PC-3 (cell line): ENCODE results near the gene PRSS12. TPM values are rescaled to one million over a fixed set of nuclear protein-coding genes. Genes with fewer than 3 reads are reported as not detected.
"Not testable (repeated sequence)": the region's sequence is repeated elsewhere in the genome, so short reads cannot be mapped to it uniquely, and the experiment has no call there.

ENCODE experiments used
- ATAC-seq: fragments of 200-7000 bp; cut with Tn5 transposase; 2 replicates; pipeline ENCODE4 v1.9.1; 2020; ENCODE audit warnings: mild to moderate bottlenecking, moderate library complexity
- BruUV-seq: library from RNA; stranded (reverse); fragments of 400-500 nt; replicated peaks from 2 replicates; lab custom pipeline; 2021; lab: Mats Ljungman, UMichigan
- CTCF ChIA-PET: fragments of 300-600 bp; sonication (Branson Sonifier 250); formaldehyde crosslinking; loops from one replicate; lab custom pipeline; 2022; ENCODE audit warnings: antibody characterized with exemption; lab: Charles Lee
- POLR2A ChIA-PET: fragments of 300-600 bp; sonication (Branson Sonifier 250); formaldehyde crosslinking; loops from one replicate; lab custom pipeline; 2022; ENCODE audit warnings: antibody characterized with exemption; ENCODE audit not compliant: unreplicated experiment; lab: Charles Lee
- DNase-seq: peaks from one replicate; pipeline ENCODE4 v3.0.0-alpha.2; 2015
- H2AFZ ChIP-seq: fragments of 300-600 bp; sonication (generic); 2 replicates; pipeline ENCODE4 v1.6.0; 2016; ENCODE audit warnings: antibody characterized with exemption, low read length
- H3F3A ChIP-seq: fragments of 300-600 bp; sonication (generic); one replicate; pipeline ENCODE4 v1.6.0; 2017; ENCODE audit warnings: antibody characterized with exemption, low read length, control low read depth, mild to moderate bottlenecking; ENCODE audit not compliant: unreplicated experiment
- H3K27ac ChIP-seq: fragments of 300-600 bp; sonication (generic); 2 replicates; pipeline ENCODE4 v1.5.1; 2016; ENCODE audit warnings: mild to moderate bottlenecking, low read length
- H3K27me3 ChIP-seq: fragments of 300-600 bp; sonication (generic); 2 replicates; pipeline ENCODE4 v1.6.1; 2016; ENCODE audit warnings: low read length, mixed read lengths
- H3K36me3 ChIP-seq: fragments of 300-600 bp; sonication (generic); 2 replicates; pipeline ENCODE4 v1.6.1; 2016; ENCODE audit warnings: low read depth, mixed run types, low read length, mixed read lengths
- H3K4me1 ChIP-seq: fragments of 300-600 bp; sonication (generic); 2 replicates; pipeline ENCODE4 v1.5.1; 2016; ENCODE audit warnings: low read length; ENCODE audit not compliant: insufficient read depth
- H3K4me2 ChIP-seq: fragments of 300-600 bp; sonication (generic); 2 replicates; pipeline ENCODE4 v1.6.0; 2016; ENCODE audit warnings: low read length
- H3K4me3 ChIP-seq: fragments of 300-600 bp; sonication (generic); 2 replicates; pipeline ENCODE4 v1.5.1; 2016; ENCODE audit warnings: mild to moderate bottlenecking, low read length, mixed read lengths
- H3K79me2 ChIP-seq: fragments of 300-600 bp; sonication (generic); 2 replicates; pipeline ENCODE4 v1.6.1; 2017; ENCODE audit warnings: low read length, mixed read lengths
- H3K9ac ChIP-seq: fragments of 300-600 bp; sonication (generic); 2 replicates; pipeline ENCODE4 v1.6.0; 2016; ENCODE audit warnings: mild to moderate bottlenecking, low read length
- H3K9me2 ChIP-seq: fragments of 300-600 bp; sonication (generic); replicated peaks from 2 replicates; pipeline ENCODE4 v1.6.1; 2016; ENCODE audit warnings: mixed run types, low read length, mixed read lengths
- H3K9me3 ChIP-seq: fragments of 300-600 bp; sonication (generic); 2 replicates; pipeline ENCODE4 v1.6.1; 2016; ENCODE audit warnings: low read length, mixed read lengths
- H4K20me1 ChIP-seq: fragments of 300-600 bp; sonication (generic); 2 replicates; pipeline ENCODE4 v1.6.1; 2016; ENCODE audit warnings: low read length, mixed read lengths
- CTCF ChIP-seq: fragments of 300-600 bp; sonication (generic); conservative IDR thresholded peaks from 2 replicates; pipeline ENCODE4 v1.5.1; 2017; ENCODE audit warnings: antibody characterized with exemption, low read depth, mild to moderate bottlenecking, low read length
- EZH2 ChIP-seq: fragments of 300-600 bp; sonication (generic); IDR thresholded peaks from one replicate; pipeline ENCODE4 v1.6.1; 2017; ENCODE audit warnings: antibody characterized with exemption, mild to moderate bottlenecking, low read length; ENCODE audit not compliant: unreplicated experiment
- EZH2phosphoT487 ChIP-seq: fragments of 300-600 bp; sonication (generic); IDR thresholded peaks from 2 replicates; pipeline ENCODE4 v1.6.1; 2018; ENCODE audit warnings: mild to moderate bottlenecking, antibody characterized with exemption, low read length, borderline replicate concordance
- intact Hi-C: fragments of 100-400 bp; cut with micrococcal nuclease; formaldehyde crosslinking; loops from 2 replicates; pipeline ENCODE4 v1.9.0; 2023
- total RNA-seq: library from RNA; depleted of rRNA; stranded (reverse); fragments of >200 nt; gene quantifications from 2 replicates; pipeline ENCODE4 v1.2.3, GENCODE V29; 2014

The PRSS12 gene
- total RNA-seq, 1 experiment from 2014 or later = 1.5 TPM

GRCh38 chr4:118395057-118395644, 42.3 kb upstream of the PRSS12 start:
- no peak for DNase-seq
- intact Hi-C loops = no loop called here
- no peak for TF ChIP-seq EZH2
- no peak for TF ChIP-seq CTCF
- no peak for TF ChIP-seq EZH2phosphoT487
- Histone ChIP-seq H3K9ac (no peak overlapping the region), H3K4me3 (no peak overlapping the region), H3K9me2 (no peaks in the 10 kb centered on the region), H3F3A (no peaks in the 10 kb centered on the region), H2AFZ (no peak overlapping the region), H4K20me1 (no peaks in the 10 kb centered on the region), H3K36me3 (no peaks in the 10 kb centered on the region), H3K27ac (no peak overlapping the region), H3K9me3 (no peaks in the 10 kb centered on the region), H3K79me2 (no peaks in the 10 kb centered on the region), H3K27me3 (no peaks in the 10 kb centered on the region; the same call in 1 of the 2 replicates), H3K4me2 (no peak overlapping the region), H3K4me1 (no peaks in the 10 kb centered on the region)
- ChIA-PET CTCF (no interaction called here), POLR2A (no interaction called here)
- no peak for ATAC-seq
- no TSS peak for BruUV-seq

- H3K4me1 ChIP-seq, H3K36me3 ChIP-seq, H2AFZ ChIP-seq, H3K4me2 ChIP-seq, CTCF ChIA-PET, H3K9me3 ChIP-seq, H3F3A ChIP-seq, intact Hi-C loops, H3K27ac ChIP-seq, BruUV-seq, H3K79me2 ChIP-seq, ATAC-seq, DNase-seq, H4K20me1 ChIP-seq, H3K9ac ChIP-seq, H3K27me3 ChIP-seq, POLR2A ChIA-PET, H3K4me3 ChIP-seq, H3K9me2 ChIP-seq: not testable (repeated sequence)
These were observed 39.7 kb upstream of the PRSS12 start for GRCh38 chr4:118392509-118392908.

- TF ChIP-seq EZH2 (no peak), EZH2phosphoT487 (no peak), CTCF (no peak)
- no peak for ATAC-seq
- H3K79me2 ChIP-seq = no peaks in the 10 kb centered on the region
- CTCF ChIA-PET = no interaction called here
- no peaks in the 10 kb centered on the region for H3K9me3 ChIP-seq
- no peak overlapping the region for H2AFZ ChIP-seq
- H3K27me3 ChIP-seq = no peaks in the 10 kb centered on the region
- no peak overlapping the region for H3K4me2 ChIP-seq
- no peak overlapping the region for H3K27ac ChIP-seq
- H3K9me2 ChIP-seq = no peaks in the 10 kb centered on the region
- DNase-seq = no peak
- no peaks in the 10 kb centered on the region for H3F3A ChIP-seq
- BruUV-seq = no TSS peak
- H3K9ac ChIP-seq = no peak overlapping the region
- H3K36me3 ChIP-seq = no peaks in the 10 kb centered on the region
- POLR2A ChIA-PET = no interaction called here
- H3K4me1 ChIP-seq = no peaks in the 10 kb centered on the region
- intact Hi-C loops = no loop called here
- H3K4me3 ChIP-seq = no peak overlapping the region
- no peaks in the 10 kb centered on the region for H4K20me1 ChIP-seq
These were observed 37.3 kb upstream of the PRSS12 start for GRCh38 chr4:118390121-118390520.
